Stimulated activated CD8-positive, alpha-beta memory T cell treated with anti-CD3 and anti-CD28 coated beads, Interleukin-15, amount 100 ng/mL, for 1 hour (primary cell): ENCODE data around the gene ZMIZ1.

ENCODE experiments used
- DNase-seq: peaks from one replicate; pipeline ENCODE4 v3.0.0-alpha.2; 2020; ENCODE audit warnings: low read depth

The ZMIZ1 gene

DNA sequence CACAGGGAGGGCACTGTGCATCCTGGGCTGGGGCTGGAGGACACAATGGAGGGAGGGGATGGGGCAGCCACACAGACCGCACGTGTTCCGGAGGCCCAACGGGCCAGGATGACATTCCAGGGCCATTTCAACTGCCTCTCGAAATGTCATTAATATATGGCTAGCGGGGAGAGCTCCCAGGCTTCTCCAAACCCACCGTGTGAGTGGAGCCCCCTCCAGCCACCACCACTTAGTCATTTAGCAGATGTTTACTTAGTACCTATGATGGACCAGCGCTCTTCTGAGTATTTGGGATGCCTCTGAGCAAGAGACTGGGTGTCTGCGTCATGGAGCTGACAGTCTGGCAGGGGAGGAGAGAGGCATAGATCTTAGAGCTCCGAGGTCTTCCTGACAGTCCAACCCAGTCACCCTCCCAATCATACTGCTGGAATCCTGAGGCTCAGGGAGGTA, 107.3 kb downstream of the ZMIZ1 start:
- no peak for DNase-seq

DNA sequence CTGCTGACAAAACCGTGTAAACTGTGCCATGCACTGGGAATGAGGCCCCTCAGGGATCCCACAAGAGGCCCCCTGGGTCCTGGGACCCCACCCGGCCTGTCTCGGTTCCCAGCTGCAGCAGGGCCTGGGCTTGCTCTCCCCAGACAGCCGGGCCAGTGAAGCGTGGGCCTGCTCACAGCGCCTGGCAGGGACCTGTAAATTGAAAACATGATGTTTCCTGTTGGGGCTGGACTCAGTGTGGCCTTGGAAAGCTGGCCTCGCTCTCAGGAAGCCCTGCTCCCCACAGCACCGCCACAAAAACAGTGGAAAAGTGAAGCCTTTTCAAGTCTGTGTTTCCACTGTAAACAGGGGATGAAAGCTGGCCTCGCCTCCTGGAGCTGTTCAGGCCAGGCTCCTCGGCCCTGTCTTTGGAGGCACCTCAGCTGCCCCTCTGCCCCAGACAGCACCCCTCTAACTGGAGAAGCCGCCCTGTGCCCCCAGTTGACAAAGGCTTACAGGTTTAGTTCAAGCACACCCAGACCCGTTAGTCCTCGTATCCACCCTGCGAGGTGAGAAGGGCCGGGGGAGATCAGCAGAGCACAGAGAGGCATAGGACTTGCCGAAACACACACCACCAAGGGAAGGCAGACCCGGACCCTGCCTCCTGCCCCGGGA, 108.3 kb downstream of the ZMIZ1 start:
- DNase-seq: no peak

DNA sequence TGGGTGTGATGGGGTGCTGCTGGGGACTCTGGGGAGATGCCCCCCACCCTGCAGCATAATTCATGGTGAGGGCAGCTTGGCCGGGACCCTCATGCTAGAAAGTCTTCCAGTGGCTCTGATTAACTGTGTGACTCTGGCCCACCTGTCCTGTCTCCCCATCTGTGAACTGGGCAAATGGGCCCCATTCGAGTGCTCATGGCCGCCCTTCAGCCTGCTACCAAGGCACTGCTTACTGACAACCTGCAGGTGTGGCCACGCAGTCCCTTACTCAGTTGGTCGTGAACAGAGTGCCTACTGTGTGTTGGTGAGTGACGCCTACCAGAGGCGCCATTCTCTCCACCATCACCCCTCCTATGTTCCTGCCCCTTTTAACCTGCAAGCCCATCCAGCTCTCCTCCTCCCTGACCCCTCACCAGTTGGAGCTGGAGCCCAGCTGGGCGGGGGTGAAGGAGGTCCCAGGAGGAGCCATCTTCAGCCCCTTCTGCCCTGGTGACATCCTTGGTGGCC, 109.4 kb downstream of the ZMIZ1 start:
- no peak for DNase-seq

DNA sequence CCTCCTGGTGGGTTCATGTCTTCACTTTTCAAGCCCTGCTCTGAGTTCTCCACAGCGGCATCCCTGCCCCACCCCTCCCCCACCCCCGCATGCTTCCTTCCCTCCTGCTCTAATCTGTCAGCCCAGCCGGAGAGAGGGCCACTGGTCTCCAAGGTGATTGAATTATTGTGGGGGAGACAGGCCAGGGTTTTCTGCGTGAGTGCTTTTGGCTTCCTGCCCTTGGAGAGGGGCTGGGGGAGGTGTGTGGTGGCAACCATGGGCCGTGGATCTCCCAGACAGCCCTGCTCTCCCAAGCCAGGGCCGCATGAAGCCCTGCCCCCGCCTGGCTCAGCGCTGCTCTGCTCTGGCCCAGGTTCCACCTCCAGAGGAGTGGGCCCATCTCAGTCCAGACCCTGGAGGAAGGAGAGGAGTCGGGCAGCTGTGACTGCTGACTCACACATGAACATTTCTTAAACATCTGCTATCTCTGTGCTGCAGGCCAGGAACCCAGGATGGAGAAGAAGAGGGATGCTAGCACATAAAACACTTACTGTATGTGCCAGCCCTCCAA, 109.9 kb downstream of the ZMIZ1 start:
- DNase-seq: no peak

DNA sequence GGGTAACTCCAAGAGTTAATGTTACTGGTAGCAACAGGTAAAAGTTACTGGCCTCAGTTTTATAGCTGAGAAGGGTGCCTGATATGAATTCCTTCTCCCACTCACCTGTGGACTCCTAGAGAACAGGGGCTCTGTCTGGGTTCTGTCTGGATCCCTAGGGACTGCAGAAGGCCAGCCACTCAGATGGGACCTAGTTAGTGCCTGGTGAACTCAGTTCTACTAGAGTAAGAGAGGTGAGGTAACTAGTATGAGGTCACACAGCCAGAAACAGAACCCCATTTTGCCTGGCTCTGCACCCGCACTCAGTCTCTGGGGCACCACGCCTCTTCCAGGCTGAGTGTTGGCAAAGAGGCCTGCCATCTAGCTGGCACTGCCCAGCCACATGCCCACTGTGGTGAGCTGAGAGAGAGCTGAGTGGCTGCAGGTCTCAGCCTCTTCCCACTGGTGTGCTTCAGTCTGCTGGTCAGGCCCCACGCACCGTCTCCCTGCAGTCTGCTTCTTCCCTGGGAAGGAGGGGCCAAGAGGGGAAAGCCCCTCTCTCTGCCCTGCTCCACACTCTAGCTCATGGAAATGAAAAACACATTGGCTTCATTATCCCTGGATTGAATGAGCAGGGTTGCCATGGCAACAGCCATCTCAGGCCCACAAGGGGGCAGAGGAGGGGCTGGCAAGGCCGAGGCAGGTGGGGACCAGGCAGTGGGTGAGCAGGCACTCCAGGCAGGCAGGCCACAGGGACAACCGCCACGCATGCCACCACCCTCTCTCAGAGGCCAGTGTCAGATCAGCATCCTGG, 110.6 kb downstream of the ZMIZ1 start:
- DNase-seq: no peak

DNA sequence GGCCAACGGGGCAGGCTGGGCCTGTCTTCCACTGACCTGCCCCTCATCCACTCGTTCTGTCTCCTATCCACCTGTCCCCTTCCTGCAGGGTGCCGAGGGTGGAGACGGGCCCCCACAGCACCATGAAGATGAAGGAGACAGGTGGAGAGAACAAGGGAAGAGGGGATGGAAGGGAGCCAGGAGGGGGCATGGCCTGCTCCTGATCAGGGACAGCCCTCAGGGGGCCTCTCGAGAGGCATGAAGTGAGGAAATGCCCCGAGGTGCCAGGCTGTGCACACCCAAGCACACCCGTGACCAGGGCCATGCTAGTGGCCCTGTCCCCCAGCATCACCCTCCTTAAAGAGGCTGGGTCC, 111.2 kb downstream of the ZMIZ1 start:
- DNase-seq: no peak

DNA sequence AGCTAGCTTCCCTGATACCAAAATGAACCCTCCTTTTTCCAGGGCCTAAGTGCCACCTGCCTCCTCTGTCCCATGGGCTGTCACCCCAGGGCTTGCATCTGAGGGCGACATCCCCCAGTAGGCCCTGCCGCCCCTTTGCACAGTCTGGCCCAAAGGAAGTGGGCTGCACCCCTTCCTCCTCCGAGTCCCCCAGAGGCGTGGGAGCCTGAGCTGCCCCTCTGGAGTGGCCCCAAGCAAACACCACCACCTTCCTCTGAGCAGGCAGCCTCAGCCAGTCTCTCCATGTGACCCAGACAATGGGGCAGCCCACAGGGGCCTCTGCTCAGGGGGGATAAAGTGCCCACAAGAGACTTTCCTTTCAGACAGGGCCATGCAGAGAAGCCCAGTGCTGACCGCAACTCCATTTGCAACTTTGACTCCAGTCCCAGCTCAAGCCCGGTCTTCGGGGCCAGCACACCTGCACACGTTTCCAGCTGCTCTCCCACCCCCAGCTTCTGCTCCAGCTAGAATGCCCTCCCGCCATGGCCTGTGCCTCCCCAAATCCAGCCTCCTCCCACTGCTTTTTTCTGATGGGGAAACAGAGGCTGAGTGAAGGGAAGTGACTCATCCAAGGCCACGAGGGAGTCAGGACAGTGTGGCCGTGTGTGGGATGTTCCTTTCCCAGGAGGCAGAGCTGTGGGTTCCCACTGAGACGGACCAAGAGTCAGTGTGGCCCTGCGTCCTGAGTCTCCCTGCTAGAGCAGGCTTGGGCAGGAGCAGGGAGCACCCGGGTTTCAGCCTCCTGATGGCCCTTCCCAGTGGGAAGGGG, 111.9 kb downstream of the ZMIZ1 start:
- no peak for DNase-seq

DNA sequence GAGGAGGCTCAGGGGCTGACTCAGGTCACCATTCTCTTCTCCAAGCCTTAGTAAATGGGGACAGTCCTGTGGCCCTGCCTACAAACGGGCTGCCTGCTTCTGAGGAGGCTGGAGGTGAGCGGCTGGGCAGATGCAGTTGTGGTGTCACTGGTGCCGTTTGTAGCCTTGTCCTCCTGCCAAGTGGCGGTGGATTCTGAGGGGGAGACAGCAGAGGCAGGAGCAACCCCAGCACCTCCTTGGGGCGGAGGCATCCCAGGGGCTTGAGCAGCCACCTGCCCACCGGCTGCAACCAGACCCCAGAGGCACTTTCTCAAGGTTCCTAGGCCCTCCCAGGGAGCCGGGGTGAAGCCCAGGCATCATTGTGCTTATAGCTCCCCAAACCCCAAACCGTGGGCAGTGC, 112.5 kb downstream of the ZMIZ1 start:
- DNase-seq: no peak

DNA sequence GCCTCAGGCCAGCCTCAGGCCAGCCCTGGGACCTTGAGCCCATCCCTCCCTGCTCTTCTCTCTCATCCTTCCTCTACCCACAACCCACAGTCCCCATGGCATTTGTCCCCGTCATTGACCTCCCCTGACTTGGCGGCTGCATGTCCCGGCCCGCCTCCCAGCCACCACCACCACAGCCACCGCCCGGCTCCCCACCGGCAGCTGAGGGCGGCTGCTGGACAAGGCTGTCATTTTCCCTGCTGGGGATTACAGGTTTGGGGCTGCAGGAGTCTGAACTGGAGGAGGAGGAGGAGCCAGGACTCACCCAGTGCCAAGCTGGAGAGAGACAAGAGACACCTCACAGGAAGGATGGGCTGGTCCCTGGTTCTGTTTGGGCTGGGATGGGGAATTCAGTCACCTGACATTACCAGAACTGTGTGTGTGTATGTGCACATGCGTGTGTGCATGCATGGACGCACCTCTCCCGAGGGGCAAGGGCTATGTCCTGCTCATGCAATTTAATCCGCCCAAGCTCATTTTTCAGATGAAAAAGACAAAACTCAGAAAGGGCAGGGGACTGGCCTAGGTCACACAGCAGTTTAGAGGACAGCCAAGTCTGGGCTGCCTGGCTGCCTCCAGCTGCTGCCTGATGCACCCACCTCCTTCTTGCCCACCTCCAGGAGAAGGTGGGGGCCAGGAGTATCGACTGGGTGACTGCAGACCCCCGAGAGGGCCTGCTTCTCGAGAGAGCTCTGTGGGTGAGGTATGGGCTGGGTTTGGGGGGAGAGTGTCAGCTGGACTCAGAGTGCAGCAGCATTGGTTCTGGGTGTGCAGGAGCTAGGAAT, 113.1 kb downstream of the ZMIZ1 start:
- DNase-seq: no peak

DNA sequence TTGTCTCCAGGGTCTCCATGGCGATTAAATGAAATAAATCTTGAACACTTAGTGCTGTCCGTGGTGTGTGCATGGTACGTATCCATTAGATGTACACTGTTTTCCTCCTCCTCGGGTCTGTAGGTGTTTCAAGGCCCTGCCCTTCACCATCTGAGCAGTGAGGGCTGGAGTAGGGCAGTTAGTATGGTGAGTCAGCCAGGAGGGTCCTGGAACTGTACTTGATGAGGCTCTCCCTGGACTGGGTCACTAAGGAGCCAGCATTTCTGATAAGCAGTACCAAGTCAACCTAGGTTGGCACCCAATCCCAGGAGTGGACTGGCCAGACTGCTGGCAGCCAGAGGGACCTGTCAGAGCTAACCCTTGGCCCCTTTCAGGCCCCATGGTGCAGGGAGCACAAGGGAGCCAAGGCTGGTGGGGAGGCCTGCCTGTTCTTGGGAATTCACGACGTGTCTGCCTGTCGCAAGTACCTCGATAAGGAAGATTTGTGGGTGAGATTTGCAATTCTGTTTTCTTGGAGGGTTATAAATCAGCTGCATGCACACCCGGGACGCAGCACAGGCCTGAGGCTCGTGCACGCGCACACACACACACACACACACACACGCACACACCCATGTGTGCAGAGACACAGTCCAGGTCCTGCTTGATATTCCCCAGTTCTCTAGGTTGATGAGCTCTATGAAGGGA, 114.2 kb downstream of the ZMIZ1 start:
- DNase-seq: no peak

DNA sequence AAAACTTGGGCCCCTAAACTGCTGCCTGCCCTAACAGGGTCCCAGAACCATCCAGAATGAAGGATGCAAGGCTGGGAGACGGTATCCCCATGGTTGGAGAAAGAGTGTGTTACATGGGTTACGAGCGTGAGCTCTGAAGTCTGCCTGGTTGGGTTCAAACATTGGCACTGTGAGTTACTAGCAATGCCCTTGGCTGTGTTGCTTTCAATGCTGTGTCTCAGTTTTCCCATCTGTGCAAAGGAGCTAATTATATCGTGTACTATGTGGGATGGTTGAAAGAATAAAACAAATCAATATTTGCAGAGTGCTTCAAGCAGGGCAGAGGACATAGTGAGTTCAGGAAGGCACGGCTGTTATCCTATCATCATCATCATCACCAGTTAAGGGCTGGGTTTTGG, 114.7 kb downstream of the ZMIZ1 start:
- DNase-seq: no peak

DNA sequence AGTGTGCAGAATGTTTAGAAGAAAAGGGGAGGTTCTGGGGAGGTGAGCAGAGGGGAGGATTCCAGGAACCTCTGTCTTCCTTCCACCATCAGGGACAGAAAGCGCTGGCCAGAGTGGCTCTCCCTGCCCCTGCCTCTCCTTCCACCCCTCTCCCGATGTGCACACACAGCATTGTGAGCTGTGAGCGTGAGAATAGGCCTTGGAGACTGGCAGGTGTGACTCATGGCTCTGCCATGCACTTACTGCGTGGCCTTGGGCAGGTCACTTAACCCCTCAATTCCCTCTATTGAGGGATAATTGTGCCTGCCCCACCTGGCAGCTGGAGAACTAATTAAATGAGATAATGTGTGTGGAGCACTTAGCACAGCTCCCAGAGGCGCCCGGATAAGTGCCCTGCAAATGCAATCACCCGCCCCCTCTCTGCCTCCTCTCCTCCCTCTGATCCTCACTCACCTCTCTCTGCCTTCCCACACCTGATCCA, 115.4 kb downstream of the ZMIZ1 start:
- no peak for DNase-seq

DNA sequence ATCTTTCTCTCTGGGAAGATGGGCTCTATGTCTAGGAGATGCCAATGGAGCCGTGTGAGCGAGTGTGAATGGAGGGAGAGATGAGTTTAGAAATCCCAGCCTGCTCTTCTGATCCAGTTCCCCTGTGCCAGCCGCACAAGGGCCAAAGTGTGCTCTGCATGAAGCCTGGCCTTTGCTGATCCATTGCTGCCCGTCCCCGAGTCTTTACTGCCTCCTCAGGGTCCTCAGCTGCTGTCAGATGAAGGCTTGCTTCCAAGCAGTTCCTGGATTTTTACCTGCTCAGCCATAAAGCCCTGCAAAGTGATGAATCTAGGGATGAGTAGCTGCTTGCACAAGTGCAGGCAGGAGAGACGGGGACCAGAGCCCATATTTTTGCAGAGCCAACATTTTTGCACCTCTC, 115.9 kb downstream of the ZMIZ1 start:
- no peak for DNase-seq

DNA sequence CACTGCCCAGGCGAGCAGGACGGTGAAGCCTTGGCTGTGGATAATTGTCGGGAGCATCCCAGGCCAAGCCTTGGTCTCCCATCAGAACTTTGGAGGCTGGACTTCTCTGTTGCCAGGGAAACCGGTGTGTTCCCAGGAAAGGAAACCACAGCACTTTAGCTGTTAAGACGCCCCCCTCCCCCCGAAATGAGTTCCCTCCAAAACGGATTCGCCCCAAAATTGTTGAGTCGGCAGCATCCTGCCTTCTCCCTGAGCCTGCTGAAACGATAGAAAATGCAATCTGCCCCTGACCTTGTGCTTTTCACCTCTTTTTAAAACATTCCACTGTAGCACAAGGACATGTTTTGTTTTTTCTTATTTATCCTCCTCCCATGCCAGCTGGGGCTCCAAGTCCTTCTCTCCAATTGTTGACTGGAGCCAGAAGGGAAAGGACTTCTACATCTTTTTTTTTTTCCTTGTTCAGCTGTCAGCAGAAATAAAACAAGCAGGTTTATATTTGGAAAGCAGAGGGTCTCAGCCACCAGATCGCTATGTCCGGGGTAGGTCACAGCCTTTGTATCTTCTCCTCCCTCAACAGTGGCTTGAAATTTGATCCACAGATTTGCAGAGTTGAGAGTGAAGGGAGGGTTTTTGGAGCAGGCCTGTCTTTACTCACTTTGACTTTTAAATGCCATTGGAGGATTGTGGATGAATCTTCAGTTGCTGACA, 116.5 kb downstream of the ZMIZ1 start:
- no peak for DNase-seq

DNA sequence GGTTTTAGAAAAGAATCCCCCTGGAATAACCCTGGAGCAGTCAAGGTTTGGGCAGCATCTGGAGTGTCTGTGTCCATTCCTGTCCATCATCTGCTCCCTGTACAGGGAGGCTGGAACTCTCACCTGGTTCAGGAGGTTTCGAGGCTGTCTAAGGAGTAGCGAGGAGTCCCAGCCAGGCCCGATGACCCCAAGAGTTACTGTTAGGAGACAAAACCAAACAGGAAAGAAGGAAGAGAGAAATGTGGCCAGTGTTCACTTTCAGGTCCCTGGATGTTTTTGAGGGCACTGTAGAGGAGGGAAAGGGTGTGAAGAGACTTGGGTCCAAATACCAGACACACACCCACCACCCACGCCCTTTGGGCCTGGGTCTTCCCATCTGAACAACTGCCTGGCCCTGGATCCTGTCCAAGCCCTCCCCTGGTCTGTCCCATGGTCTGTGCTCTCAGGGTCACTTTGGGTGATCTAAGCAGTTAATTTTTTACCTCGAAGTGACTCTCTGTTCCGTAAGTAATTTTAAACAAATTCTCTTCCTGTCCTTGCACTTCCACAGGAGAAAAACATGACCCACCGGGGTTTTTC, 117.1 kb downstream of the ZMIZ1 start:
- no peak for DNase-seq

DNA sequence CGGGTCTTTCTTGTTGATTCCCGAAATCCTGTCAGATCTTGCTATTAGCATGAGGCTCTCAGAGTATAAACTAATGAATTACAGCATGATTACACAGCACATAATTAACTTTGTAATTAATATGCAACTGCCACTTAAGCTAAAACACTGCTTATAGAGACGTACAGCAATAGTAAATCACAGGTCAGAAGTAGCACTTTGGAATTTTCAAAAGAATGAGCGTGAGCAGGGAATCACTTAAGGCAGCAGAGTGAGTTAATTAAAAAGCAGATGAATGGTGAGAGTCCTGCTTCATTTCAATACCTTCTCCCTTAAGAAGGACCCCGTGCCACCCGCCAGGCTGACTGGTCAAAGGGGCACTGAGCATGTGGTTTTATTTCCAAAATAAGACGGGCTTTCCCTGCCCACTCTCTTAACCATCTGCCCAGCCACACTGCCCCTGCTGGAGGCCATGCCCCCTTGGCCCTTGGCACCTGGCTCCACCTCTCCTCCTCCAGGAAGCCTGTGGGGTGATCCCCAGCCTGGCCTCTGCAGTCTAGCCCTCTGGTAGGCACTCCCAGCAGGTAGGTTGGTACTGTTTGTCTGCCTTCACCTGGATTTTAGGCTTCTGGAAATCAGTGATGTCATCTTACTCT, 117.8 kb downstream of the ZMIZ1 start:
- DNase-seq: no peak

DNA sequence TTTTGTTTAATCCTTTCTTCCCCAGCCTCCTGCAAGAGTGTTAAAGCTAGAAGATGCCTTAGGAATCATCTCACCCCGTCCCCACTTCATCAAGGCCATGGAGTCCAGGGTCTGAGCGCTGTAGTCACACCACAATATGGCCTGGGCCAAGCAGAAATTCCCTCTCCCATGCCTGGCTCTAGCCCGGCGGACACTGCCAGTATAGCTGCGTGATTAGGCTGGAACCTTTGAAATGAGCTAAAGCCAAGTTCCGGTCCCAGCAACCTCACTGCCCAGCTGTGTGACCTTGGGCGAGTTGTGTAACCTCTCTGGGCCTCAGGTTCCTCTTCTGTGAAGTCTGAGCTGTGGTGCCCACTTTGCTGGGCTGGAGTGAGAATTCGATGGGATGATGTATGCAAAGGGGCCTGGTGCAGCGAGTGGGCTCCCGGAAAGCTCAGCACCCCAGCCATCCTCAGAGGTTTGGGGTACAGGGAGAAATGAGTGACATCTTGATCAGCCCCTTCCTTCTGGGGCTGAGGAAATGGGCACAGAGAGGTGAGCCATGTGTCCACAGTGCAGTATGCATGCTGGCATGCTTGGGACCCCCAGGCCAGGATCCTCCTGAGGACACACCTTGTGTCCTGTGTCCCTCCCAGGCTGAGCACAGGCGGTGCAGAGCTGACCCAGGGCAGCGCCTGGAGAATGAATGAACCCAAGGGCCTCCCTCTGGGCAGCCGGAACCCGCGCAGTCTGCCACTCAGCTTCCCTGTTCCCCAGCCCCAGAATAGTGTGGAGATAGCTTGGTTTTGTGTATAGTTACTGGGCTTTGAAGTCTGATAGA, 118.6 kb downstream of the ZMIZ1 start:
- no peak for DNase-seq

DNA sequence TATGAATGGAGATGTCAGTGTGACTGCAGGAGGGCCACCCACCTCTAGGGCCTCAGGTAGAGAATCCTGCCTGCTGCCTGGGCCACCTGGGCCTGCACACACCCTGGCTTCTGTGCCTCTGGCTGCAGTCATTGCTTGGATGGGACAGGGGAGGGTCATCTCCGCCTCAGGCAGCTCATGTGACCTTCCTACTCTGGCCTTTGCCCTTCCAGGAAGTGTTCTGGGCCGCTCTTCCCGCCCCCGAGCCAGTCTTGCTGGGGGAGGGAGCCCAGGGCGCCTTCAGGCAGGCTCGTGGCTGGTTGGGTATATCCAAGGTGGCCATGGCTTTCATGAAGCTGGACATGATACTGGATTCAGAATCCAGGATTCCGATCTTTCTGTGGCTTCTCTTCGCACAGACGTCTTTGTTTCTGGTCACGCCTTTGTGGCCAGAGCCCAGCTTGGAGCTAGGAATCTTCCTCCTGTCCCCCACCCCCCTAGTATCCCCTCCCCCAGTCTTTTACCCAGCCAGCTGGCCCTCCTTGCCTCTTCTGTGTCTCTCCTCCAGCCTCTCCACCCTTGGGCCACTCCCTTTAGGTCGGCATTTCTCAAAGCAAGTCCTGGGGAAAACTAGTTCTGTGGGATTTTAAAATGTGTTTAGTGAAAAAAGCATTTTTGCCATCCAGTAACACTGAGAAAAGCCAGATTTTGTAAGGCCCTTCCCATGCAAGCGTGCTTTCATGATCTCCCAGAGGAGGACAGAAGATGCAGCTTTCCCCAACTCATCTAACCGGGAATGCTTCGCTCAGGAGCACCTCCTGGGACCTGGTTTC, 119.6 kb downstream of the ZMIZ1 start:
- no peak for DNase-seq
